K562 treated with DMSO at 1 percent for 48 hours (cell line): Measurements from ENCODE around the gene CHCHD4. TPM values are rescaled to one million over a fixed set of nuclear protein-coding genes. Genes with fewer than 3 reads are reported as not detected.

Experiments used
- total RNA-seq: library from RNA; unstranded; fragments of 300-600 nt; gene quantifications from 2 replicates; pipeline ENCODE4 v1.2.3, GENCODE V29; 2022; ENCODE audit warnings: low replicate concordance; ENCODE audit errors: extremely low read depth

The CHCHD4 gene
- not detected in 2 replicates for total RNA-seq

DNA sequence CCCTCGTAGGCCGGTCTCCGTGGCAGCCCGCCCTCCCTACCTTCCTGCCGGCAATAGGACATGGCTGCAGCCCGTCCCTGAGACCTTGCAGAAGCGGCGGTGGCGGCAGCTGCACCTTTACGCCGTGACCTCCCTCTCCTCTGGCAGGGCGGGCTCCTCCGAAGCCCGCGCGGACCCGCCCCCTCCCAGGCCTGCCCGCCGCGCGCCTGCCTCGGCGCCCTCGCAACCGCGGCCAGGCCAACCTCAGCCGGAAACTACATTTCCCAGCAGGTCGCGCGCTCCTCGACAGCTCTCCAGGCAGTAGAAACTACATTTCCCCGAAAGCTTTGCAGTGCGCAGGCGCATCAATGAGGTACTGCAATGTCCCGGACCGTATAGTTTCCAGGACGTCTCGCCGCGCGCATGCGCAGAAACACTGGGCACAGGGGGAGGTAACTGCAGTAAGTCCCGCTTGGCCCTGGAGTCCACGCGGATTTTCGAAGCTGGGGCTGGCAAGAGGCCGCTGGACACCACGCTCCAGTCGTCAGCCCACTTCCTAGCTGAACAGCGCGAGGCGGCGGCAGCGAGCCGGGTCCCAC, at the start of gene CHCHD4, which contains the start of gene TMEM43:
Gene CHCHD4, minus strand, starts transcription at position 256 of the 578 bp plus-strand sequence. Its CDS starts 194 bp downstream, at position 62.
Gene TMEM43, plus strand, starts transcription at position 438 of the 578 bp plus-strand sequence. CDS start 142 bp downstream, outside the sequence.

Other genes with a start within 250 kb of the CHCHD4 start
- not detected in 2 replicates for gene WNT7A, start 244.8 kb downstream of the CHCHD4 start, total RNA-seq
- not detected in 2 replicates for gene TMEM43, start 182 bp upstream of the CHCHD4 start, total RNA-seq
- gene XPC, start 53.7 kb upstream of the CHCHD4 start, total RNA-seq: not detected in 2 replicates
- gene LSM3, start 53.9 kb upstream of the CHCHD4 start, total RNA-seq: not detected in 2 replicates